Sigmoid colon (tissue), 4 donors: ENCODE measurements around the gene PGAP2.

Source experiments
- EP300 ChIP-seq, 4 donors: sonication (generic); formaldehyde crosslinking; IDR thresholded peaks; one replicate each; pipeline ENCODE4 v1.6.1; 2017; ENCODE audit warnings: antibody characterized with exemption in 4 of 4
- POLR2A ChIP-seq, 2 donors: fragments of 450-650 bp; IDR thresholded peaks; one replicate each; pipeline ENCODE4 v1.6.1; 2016; ENCODE audit warnings: antibody characterized with exemption in 2 of 2, mild to moderate bottlenecking in 2 of 2, moderate library complexity in 2 of 2
- POLR2AphosphoS5 ChIP-seq, 4 donors: sonication (generic); formaldehyde crosslinking; IDR thresholded peaks; one replicate each; pipeline ENCODE4 v1.6.1; 2017; ENCODE audit warnings: antibody characterized with exemption in 4 of 4
- TF ChIP-seq, protein P1 (sequence below), 4 experiments: fragments of 450-650 bp in 3 of 4; fragments of 200-600 bp in 1 of 4; IDR thresholded peaks; one replicate each; pipeline ENCODE4 v1.5.1; 2016 to 2019; ENCODE audit warnings: antibody characterized with exemption in 4 of 4, mild to moderate bottlenecking in 3 of 4, moderate library complexity in 2 of 4

DNA sequence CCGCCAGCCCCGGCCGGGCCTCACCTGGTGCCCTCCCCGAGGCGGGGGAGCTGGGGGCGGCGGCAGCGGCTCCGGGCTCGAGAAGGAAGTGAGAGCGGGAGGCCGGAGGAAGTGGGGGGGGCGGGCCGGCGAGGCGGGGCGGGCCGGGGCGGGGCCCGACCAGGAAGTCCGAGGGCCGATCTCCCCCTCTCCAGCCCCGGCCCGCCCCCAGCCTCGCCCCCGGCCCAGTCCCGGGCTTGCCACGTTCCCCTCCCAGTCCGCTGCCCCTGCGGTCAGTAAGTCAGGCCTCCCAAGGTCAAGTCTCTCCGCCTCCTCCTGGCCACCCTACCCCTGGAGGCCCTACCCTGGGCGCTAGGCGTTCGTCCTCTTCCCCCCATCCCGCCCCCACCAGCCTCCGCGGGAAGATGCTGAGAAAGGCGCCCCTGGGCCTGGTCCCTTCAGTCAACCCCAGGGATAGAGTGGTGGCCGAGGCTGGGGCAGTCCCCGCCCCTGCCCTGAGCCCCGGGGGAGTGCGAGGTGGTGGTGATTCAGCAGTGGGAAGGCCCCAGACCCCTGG is 32.6 kb downstream of the PGAP2 start, which contains the start of gene RHOG:
- TF ChIP-seq POLR2A (IDR thresholded peaks at IDR 0.05): no peak
- TF ChIP-seq POLR2AphosphoS5 (IDR thresholded peaks at IDR 0.05): peak; percentile 48 to 85 (median 78)
- TF ChIP-seq, protein P1, sequence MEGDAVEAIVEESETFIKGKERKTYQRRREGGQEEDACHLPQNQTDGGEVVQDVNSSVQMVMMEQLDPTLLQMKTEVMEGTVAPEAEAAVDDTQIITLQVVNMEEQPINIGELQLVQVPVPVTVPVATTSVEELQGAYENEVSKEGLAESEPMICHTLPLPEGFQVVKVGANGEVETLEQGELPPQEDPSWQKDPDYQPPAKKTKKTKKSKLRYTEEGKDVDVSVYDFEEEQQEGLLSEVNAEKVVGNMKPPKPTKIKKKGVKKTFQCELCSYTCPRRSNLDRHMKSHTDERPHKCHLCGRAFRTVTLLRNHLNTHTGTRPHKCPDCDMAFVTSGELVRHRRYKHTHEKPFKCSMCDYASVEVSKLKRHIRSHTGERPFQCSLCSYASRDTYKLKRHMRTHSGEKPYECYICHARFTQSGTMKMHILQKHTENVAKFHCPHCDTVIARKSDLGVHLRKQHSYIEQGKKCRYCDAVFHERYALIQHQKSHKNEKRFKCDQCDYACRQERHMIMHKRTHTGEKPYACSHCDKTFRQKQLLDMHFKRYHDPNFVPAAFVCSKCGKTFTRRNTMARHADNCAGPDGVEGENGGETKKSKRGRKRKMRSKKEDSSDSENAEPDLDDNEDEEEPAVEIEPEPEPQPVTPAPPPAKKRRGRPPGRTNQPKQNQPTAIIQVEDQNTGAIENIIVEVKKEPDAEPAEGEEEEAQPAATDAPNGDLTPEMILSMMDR (IDR thresholded peaks at IDR 0.05): no peak
- no peak for TF ChIP-seq EP300 (IDR thresholded peaks at IDR 0.05)
